ENCODE data around the gene IMPA2.

DNA sequence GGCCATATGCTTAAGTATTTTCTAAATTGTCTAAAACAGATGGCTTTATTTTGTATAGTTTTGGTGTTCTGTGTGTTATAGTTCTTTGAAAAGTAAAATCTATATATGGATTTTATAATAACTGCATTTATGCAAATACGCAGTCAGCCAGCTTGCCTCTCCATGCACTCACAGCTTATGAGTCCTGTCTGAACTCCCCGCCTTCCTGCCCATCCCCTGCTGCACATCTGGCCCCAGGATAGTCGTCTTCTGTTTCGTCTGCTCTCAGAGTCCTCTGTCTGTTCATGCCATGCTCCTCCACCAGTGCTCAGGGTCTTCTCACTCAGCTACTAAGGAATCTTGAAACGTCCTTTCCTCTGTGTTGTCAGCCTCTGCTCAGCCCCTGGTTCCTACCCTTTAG is 84.1 kb downstream of the IMPA2 start:
- TF ChIP-seq, protein P1, sequence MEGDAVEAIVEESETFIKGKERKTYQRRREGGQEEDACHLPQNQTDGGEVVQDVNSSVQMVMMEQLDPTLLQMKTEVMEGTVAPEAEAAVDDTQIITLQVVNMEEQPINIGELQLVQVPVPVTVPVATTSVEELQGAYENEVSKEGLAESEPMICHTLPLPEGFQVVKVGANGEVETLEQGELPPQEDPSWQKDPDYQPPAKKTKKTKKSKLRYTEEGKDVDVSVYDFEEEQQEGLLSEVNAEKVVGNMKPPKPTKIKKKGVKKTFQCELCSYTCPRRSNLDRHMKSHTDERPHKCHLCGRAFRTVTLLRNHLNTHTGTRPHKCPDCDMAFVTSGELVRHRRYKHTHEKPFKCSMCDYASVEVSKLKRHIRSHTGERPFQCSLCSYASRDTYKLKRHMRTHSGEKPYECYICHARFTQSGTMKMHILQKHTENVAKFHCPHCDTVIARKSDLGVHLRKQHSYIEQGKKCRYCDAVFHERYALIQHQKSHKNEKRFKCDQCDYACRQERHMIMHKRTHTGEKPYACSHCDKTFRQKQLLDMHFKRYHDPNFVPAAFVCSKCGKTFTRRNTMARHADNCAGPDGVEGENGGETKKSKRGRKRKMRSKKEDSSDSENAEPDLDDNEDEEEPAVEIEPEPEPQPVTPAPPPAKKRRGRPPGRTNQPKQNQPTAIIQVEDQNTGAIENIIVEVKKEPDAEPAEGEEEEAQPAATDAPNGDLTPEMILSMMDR (IDR thresholded peaks at IDR 0.05; ENCODE audit: insufficient read depth, low read length, poor library complexity, severe bottlenecking) = no peak
- TF ChIP-seq EZH2phosphoT487 (conservative IDR thresholded peaks at IDR 0.05; ENCODE audit: low read length) = no peak

Measured in SU-DHL-6 (cell line).